GM19025 (cell line): ENCODE measurements around the gene NLRP6.

Source experiments
- ATAC-seq: cut with Tn5 transposase; IDR thresholded peaks from one replicate; pipeline ENCODE4 v1.9.1; 2021; ENCODE audit warnings: mild to moderate bottlenecking, low read depth, moderate library complexity; ENCODE audit not compliant: unreplicated experiment

NLRP6 gene

GRCh38 chr11:291281-292210 lies 13.3 kb downstream of the NLRP6 start:
- no peak for ATAC-seq

DNA sequence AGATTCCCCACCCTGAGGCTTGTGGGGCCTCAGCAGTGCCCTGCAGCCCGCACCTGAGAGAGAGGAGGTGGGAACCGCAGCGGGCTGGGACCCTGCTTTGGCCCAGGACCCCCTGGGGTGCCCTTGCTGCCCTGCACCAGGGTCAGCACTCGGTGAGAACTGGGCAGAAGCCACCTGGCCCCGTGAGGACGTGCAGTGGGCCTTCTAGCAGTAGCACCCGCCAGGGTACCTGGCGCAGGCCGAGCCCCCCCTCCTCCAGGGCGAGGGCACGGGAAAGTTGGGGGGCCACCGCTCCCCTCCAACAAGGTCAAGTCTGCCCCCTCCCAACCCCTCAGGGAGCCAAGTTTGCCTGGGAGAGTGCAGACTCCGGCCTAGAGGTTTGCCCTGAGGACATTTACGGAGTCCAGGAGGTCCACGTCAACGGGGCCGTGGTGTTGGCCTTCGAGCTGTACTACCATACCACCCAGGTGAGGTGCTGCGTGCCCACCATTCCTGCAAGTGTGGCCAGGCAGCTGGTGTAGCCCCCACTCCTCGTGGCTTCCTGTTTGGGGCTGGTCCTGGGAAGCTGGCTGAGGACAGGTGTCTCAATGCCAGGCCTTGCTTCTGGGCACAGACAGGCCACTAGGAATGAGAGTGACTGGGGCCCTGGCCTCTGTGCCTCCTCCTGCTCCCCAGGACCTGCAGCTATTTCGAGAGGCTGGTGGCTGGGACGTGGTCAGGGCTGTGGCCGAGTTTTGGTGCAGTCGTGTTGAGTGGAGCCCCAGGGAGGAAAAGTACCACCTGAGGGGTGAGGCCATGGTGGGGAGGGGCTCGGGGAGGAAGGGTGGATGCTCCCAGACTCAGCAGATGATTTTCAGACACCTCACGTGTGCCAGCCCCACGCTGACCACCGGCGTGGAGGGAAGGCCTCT lies 14.3 kb downstream of the NLRP6 start:
- ATAC-seq: no peak

DNA sequence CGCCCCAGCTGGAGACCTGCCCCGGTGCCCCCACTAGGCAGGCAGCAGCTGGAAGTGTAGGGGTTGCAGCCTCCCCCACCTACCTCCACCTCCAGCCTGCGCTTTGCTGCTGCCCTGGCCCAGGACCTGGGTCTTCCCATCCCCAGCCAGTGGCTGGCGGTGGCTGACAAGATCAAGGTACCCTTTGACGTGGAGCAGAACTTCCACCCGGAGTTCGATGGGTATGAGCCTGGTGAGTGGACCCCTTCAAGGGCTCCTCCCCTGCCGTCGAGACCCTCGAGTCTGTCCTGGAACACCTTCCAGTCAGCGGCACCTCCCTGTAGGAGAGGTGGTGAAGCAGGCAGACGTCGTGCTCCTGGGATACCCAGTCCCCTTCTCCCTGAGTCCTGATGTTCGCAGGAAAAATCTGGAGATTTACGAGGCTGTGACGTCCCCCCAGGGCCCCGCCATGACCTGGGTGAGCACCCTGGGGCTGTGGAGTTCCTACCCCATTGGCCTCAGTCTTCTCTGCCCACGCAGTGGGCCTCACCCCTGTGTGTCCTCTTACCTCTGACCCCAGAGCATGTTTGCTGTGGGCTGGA lies 15.2 kb downstream of the NLRP6 start:
- ATAC-seq: no peak

DNA sequence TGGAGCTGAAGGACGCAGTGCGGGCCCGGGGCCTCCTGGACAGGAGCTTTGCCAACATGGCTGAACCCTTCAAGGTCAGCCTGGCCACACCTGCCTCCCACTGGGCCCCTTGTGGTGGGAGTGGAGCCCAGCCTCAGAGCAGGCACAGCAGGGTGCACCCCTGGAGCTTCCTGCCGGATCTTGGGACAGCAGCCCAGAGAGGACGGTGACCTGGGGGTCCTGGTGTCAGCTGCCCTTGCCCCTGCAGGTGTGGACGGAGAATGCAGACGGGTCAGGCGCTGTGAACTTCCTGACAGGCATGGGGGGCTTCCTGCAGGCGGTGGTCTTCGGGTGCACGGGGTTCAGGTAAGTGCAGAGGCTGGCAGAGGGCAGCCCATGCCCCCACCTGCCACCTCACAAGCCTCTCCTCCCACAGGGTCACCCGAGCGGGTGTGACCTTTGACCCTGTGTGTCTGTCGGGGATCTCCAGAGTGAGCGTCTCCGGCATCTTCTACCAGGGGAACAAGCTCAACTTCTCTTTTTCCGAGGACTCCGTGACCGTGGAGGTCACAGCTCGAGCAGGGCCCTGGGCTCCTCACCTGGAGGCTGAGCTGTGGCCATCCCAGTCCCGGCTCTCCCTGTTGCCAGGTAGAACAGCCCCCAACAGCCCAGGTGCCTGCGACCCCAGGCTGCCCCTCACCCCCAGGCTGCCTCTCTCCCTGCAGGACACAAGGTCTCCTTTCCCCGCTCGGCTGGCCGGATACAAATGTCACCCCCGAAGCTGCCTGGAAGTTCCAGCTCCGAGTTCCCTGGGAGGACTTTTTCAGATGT lies 15.8 kb downstream of the NLRP6 start:
- no peak for ATAC-seq

- no peak for ATAC-seq
Observed at GRCh38 chr11:294780-295179, 16.6 kb downstream of the NLRP6 start.

DNA sequence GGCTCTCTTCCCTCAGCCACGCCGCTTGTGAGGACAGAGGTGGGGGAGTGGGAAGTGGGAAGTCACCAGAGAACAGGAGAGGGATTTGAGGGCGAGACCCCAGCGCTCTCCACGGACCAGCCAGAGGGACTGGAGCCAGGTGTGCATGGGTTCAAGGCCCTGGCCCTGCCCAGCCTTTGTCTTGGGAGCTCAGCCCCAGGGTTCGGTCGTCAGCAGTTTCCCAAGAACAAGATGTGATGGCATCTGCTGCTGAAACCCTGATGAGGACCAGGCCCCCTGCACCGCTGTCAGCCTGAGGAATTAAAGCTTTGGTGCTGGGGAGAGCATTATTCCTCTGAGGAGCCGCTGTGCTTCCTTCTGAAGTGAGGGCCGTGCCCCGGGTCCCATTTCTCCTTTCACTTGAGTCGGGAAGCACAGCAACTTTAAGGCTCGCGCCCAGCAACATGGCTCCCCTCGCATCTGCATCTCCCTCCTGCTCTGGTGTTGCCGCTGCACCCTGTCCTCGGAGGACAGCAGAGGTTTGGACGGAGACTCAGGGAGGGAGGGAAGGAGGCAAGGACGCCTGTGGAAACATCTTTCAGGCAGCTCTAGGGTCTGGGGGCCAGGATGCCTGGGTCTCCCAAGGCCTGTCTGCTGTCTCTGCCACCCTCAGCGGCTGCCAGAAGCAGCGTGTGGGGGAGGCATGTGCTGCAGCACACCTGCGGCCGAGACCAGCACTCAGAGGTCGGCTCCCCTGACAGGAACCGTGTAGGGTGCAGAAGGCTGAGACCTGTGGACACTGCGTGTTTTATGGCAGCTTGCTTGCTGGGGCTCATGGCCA lies 17.4 kb downstream of the NLRP6 start:
- no peak for ATAC-seq

- ATAC-seq: no peak
Observed at GRCh38 chr11:296171-297050, 18.2 kb downstream of the NLRP6 start.

DNA sequence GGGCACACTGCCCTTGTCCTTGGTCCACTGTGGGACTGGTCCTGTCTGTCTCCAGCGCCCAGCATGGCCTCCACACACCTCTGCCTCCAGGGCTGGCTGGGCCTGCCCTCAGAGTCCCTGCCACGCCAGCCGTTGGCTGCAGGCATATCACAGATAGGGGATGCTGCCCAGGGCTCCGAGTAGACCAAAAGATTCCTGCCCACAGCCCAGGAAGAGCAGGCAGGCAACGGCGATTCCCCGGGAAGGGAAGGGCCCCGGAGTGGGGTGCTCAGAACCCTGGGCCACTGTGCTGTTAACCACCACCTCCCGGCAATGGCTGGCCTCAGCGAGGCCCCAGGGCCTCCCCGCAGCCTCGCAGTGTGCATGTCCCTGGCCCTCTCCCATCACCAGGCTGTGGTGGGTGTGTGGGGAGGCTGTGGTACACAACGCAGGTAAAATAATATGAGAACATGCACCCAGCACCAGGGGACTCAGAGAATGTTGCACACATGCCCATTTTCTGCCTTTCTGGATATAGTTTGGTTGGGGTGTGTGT lies 18.9 kb downstream of the NLRP6 start:
- ATAC-seq: no peak

GRCh38 chr11:297586-298405 lies 19.6 kb downstream of the NLRP6 start:
- ATAC-seq: no peak

DNA sequence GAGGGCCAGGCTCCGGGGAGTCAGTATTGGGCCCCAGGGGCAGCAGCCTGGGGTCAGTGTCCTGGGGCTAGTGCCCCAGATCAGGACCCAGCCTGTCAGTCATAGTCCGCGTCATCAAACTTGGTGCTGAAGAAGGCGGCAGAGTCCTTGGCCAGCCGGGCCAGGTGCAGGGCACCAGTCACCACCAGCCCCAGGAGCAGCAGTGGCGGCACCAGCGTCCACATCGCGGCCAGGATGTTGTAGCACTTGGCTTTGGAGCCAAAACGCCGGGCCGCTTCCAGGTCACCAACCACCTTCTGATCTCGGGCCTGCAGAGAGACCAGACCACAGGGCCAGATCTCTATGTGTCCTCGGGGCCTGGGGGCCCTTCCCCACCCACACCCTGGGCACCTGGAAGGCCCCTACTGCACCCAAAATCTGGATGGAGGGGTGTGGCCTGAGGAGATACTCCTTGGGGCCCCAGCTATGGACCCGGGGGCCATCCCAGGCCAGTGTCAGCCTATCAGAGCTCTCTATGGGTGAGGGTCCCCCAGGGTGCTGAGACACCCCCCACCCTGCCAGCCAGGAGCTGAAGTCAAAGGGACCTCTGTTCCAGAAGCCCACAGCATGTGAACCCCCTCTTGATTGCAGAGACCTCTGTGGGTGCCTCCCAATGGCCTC lies 20.3 kb downstream of the NLRP6 start:
- no peak for ATAC-seq

DNA sequence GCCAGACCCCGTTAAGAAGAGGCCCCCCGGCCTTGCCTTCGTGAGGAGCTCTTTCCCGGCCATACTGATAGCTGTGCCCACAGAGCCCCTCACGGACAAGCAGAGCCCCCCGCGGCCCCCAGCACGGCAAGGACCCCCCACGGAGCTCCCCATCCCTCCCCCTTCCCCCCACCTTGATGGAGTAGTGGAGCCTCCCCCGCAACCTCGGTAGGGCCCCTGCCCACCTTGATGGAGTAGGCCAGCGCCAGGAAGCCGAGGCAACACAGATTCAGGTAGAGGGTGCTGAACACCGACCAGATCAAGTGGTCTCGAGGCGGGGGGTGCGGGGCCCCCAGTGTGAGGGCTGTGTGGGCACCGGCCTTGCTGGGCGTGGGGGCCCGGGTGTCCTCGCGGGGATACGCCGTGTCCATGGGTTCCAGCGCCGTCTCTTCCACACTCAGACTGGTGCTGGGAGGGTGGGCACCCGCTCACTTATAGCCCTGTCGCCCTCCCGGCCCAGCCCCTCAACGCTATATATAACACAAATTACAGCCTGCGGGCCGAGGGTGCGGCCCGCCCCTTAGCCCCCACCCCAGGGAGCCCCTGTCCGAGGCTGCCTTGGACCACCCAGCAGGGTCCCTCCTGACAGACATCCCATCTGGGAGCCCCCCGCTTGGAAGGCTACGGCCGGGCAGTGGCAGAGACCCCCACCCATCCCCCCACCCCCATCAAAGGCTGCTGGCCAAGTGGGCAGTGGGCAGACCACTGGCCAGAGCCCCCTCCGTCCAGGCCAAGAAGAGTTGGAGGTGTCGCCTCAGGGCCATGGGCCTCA lies 21.1 kb downstream of the NLRP6 start, which contains the start of gene IFITM5:
TSS of gene IFITM5 (minus strand) at position 446 of the 811 bp plus-strand sequence. CDS start at position 410, 36 bp downstream.
- no peak for ATAC-seq

DNA sequence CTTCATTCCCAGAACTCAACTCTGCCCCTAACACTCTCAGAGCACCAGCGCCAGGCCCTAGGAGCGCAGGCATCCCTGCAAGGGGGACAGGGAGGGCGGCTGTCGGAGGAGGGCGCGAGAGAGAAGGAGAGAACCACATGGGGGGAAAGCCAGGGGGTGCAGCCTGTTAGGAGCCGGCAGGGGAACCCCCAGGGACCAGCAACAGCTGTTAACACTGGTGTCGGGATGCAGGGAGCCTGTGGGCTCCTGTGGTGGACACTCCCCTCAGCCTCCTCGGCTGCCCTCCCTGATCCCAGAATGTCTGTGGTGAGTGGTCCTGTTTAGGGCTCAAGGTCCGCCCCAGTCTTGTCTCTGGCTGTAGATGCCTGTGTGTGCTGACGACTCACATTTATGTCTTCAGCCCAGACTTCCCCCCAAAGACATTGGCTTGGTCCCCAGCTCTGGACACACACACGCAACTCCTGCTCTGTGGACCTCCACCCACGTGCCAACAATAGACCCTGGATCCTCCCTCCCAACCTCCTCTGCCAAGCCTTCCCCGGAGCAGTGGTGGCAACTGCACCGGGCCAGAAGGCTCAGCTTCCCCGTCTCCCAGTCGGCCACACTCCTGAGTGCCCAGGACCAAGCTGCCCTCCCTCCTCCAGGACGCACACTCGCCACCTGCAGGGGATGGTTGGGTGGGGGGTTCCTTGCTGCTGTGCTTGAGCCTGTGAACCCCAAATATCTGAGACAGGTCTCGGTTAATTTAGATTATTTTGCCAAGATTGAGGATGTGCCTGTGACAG lies 21.9 kb downstream of the NLRP6 start:
- no peak for ATAC-seq

- ATAC-seq: no peak
Observed at GRCh38 chr11:303363-303762, 25.2 kb downstream of the NLRP6 start.

DNA sequence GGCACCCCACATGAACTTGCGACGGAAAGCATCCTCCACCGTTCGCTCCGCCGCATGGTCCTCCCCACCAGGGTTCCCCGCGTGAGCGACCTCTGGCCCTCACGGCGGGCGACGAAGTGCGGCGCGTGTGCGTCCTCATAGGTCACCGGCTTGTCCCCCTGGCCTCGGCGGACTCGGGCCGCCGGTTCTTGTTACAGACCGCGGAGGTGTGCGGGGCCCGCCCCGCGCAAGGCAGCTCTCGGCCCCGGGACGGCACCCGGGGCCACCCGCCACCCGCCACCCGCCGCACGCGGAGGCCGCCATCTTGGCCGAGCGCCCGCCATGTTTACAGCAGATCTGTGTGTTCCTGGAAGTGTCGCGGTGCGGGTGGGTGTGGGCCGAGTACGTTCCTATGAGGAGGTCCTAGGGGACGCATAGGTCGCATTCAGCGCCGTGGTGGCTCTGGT lies 25.9 kb downstream of the NLRP6 start:
- ATAC-seq: no peak
